Measurements from ENCODE around the gene PDE4B. TPM values are rescaled to one million over a fixed set of nuclear protein-coding genes. Genes with fewer than 3 reads are reported as not detected.

PDE4B gene
- total and polyA plus RNA-seq, 9 of the 15 experiments (the other 6 are each of a cell fraction or from before 2014, with no cell fraction given) = 0.09 TPM; not detected in 8

GRCh38 chr1:66333466-66334199 is 540.9 kb downstream of the PDE4B start:
- TF ChIP-seq BCOR (IDR thresholded peaks at IDR 0.05) (no peak), ZNF511 (CRISPR knock-in tag; IDR thresholded peaks at IDR 0.05) (no peak), NCOA6 (IDR thresholded peaks at IDR 0.05) (no peak), ZNF407 (IDR thresholded peaks at IDR 0.05; ENCODE audit: low read depth) (no peak), ARNT (IDR thresholded peaks at IDR 0.05) (no peak), PRPF4 (IDR thresholded peaks at IDR 0.05; ENCODE audit: insufficient read depth, low read depth, low read length, poor library complexity, severe bottlenecking) (no peak), FOXP1 (CRISPR knock-in tag; IDR thresholded peaks at IDR 0.05) (no peak), PYGO2 (tag; IDR thresholded peaks at IDR 0.05) (no peak), FUS (optimal IDR thresholded peaks at IDR 0.05; ENCODE audit: low read depth, low read length) (no peak), KDM1A (IDR thresholded peaks at IDR 0.05) (no peak), NONO (IDR thresholded peaks at IDR 0.05; ENCODE audit: low read depth in 2 of 2, low read length in 1 of 2) (no peak), ZNF347 (CRISPR knock-in tag; IDR thresholded peaks at IDR 0.05; ENCODE audit: low read depth) (no peak), THRAP3 (IDR thresholded peaks at IDR 0.05; ENCODE audit: borderline replicate concordance) (no peak), BHLHE40 (IDR thresholded peaks at IDR 0.05; ENCODE audit: low read length) (no peak), PHF21A (IDR thresholded peaks at IDR 0.05; ENCODE audit: borderline replicate concordance, low read depth) (no peak)
- Histone ChIP-seq H3K9me3 (replicated peaks; ENCODE audit: control insufficient read depth, insufficient read depth, low read depth, low read length) (no peaks in the 10 kb centered on the region), H3K9me1 (ENCODE audit: control insufficient read depth, insufficient read depth, low read length) (no peaks in the 10 kb centered on the region), H3K79me2 (ENCODE audit: control insufficient read depth, insufficient read depth, low read length) (no peaks in the 10 kb centered on the region), H3K27ac (ENCODE audit: extremely low read depth, low read depth, low read length) (no peak overlapping the region), H3K4me2 (ENCODE audit: insufficient read depth, low read length) (no peak overlapping the region), H4K20me1 (replicated peaks; ENCODE audit: control insufficient read depth, insufficient read depth, low read length) (no peaks in the 10 kb centered on the region), H3K4me3 (no peak overlapping the region), H2AFZ (ENCODE audit: low read depth, low read length) (no peak overlapping the region), H3K4me1 (replicated peaks in 1 of 2; ENCODE audit: control insufficient read depth in 2 of 2, insufficient read depth in 2 of 2, low read length in 2 of 2) (no peaks in the 10 kb centered on the region), H3K9ac (ENCODE audit: insufficient read depth in 1 of 2, low read depth in 2 of 2, low read length in 2 of 2) (no peak overlapping the region), H3K27me3 (ENCODE audit: control insufficient read depth in 2 of 2, insufficient read depth in 2 of 2, low read length in 2 of 2) (peaks cover 2 to 6% of the 10 kb centered on the region in 2 experiments; a peak in 1 of 5 replicates), H3K36me3 (ENCODE audit: control insufficient read depth, insufficient read depth, low read length) (no peaks in the 10 kb centered on the region)
- DNase-seq (ENCODE audit: extremely low read depth in 1 of 4, low spot score in 3 of 4) (no peak), FAIRE-seq (no peak), ATAC-seq (no peak)
- POLR2A ChIA-PET = no interaction called here
- no TSS peak for BruUV-seq (replicated peaks)
- in situ Hi-C loops (cut with MboI) = no loop called here
- CTCF ChIA-PET (ENCODE audit: low intra/inter-chr PET ratio) = no interaction called here
- intact Hi-C loops (cut with micrococcal nuclease) = no loop called here
- 0% methylated on average over 4 of the region's 4 CpGs for WGBS (ENCODE audit: insufficient coverage, low coverage, missing lambda C conversion rate)
